IMR-90 (cell line): Measurements from ENCODE around the gene COPA.

Experiments used
- POLR2A ChIP-seq: IDR thresholded peaks from 2 replicates; pipeline ENCODE4 v1.6.1; 2012; ENCODE audit warnings: mild to moderate bottlenecking, low read depth, low read length
- TF ChIP-seq, protein P1 (sequence below): conservative IDR thresholded peaks from 2 replicates; pipeline ENCODE4 v1.5.1; 2012; ENCODE audit warnings: mild to moderate bottlenecking, low read depth, low read length, improper control_type of control experiment

DNA sequence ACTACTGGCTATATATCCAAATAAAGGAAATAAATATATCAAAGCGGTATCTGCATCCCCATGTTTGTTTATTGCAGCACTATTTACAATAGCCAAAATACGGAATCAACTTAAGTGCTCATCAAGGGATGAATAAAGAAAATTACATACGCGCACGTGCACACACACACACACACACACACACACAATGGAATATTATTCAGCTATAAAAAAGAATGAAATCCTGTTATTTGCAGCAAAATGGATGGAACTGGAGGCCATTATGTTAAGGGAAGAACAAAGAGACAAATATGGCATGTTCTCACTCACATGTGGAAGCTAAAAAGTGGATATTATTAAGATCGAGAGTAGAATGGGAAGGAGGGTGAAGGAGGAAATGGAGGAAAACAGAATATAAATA lies 20.2 kb downstream of the COPA start:
- no peak for TF ChIP-seq POLR2A
- TF ChIP-seq, protein P1, sequence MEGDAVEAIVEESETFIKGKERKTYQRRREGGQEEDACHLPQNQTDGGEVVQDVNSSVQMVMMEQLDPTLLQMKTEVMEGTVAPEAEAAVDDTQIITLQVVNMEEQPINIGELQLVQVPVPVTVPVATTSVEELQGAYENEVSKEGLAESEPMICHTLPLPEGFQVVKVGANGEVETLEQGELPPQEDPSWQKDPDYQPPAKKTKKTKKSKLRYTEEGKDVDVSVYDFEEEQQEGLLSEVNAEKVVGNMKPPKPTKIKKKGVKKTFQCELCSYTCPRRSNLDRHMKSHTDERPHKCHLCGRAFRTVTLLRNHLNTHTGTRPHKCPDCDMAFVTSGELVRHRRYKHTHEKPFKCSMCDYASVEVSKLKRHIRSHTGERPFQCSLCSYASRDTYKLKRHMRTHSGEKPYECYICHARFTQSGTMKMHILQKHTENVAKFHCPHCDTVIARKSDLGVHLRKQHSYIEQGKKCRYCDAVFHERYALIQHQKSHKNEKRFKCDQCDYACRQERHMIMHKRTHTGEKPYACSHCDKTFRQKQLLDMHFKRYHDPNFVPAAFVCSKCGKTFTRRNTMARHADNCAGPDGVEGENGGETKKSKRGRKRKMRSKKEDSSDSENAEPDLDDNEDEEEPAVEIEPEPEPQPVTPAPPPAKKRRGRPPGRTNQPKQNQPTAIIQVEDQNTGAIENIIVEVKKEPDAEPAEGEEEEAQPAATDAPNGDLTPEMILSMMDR: no peak
